Esophagus squamous epithelium (tissue), 5 donors: Measurements from ENCODE around the gene MATN1. TPM values are rescaled to one million over a fixed set of nuclear protein-coding genes. Genes with fewer than 3 reads are reported as not detected.
A peak's percentile ranks its signal among the peaks of the same experiment; 100 is the strongest.

Experiments
- DNase-seq: peaks from one replicate; lab custom pipeline; 2025; lab: John Stamatoyannopoulos, UW
- H3K27ac ChIP-seq, 4 donors: fragments of 200-600 bp; sonication (generic); one replicate each; pipeline ENCODE4 v1.5.1; 2016 to 2019; ENCODE audit warnings: mild to moderate bottlenecking in 1 of 4
- H3K27me3 ChIP-seq, 4 donors: fragments of 200-600 bp; sonication (generic); 1 replicate in 3 of 4; 2 replicates in 1 of 4; pipeline versions ENCODE4 v1.5.1 to v1.6.0; 2017 to 2021; ENCODE audit warnings: antibody characterized with exemption in 1 of 4
- H3K36me3 ChIP-seq, 3 donors: fragments of 200-600 bp; sonication (generic); one replicate each; pipeline ENCODE4 v1.5.1; 2016 to 2019
- H3K4me1 ChIP-seq, 3 donors: fragments of 200-600 bp; sonication (generic); one replicate each; pipeline ENCODE4 v1.5.1; 2017 to 2019
- H3K4me3 ChIP-seq, 4 donors: fragments of 200-600 bp; sonication (generic); 1 replicate in 3 of 4; 2 replicates in 1 of 4; pipeline ENCODE4 v1.5.1; 2016 to 2019; ENCODE audit warnings: mild to moderate bottlenecking in 2 of 4, moderate library complexity in 1 of 4
- H3K9me3 ChIP-seq, 3 donors: fragments of 200-600 bp; sonication (generic); one replicate each; pipeline ENCODE4 v1.5.1; 2016 to 2019
- CTCF ChIP-seq, 6 experiments: fragments of 450-650 bp in 4 of 6; fragments of 200-600 bp in 2 of 6; sonication (generic) in 2 of 6; IDR thresholded peaks; one replicate each; pipeline ENCODE4 v1.5.1; 2016 to 2019; ENCODE audit warnings: antibody characterized with exemption in 6 of 6, mild to moderate bottlenecking in 4 of 6, moderate library complexity in 4 of 6
- POLR2A ChIP-seq, 4 donors: fragments of 450-650 bp; IDR thresholded peaks; one replicate each; pipeline ENCODE4 v1.6.1; 2017; ENCODE audit warnings: antibody characterized with exemption in 4 of 4, mild to moderate bottlenecking in 4 of 4, moderate library complexity in 3 of 4
- WGBS, 2 donors: methylation state at CpG; one replicate each; pipeline ENCODE4 v1.1.5; 2018; 5-methylcytosine and 5-hydroxymethylcytosine counted together
- intact Hi-C: fragments of 100-400 bp; cut with DNase I; formaldehyde crosslinking; loops from one replicate; pipeline ENCODE4 v1.15.0; 2022
- total RNA-seq, 4 donors: library from RNA; depleted of rRNA; stranded (reverse); fragments of >200 nt; gene quantifications; one replicate each; pipeline ENCODE4 v1.1.0, GENCODE V29; 2016
- donor health status: DM: yes; HTN: yes; CAD: no.

MATN1 gene
- total RNA-seq, 4 donors from 2014 or later = not detected

- Histone ChIP-seq H3K27ac (peak overlapping the region; percentile 26 to 66 (median 52)), H3K36me3 (no peaks in the 10 kb centered on the region), H3K27me3 (no peaks in the 10 kb centered on the region), H3K9me3 (no peaks in the 10 kb centered on the region), H3K4me1 (peaks cover 35 to 84% (median 37%) of the 10 kb centered on the region in 3 donors), H3K4me3 (peak overlapping the region in 1 of 4 donors; percentile 15)
- TF ChIP-seq CTCF (IDR thresholded peaks at IDR 0.05) = no peak
- TF ChIP-seq POLR2A (IDR thresholded peaks at IDR 0.05) = peak in 1 of 4 donors; percentile 51
- no peak for DNase-seq
- WGBS, 2 donors = 66 to 76% methylated on average over 23 of the region's 23 CpGs
- intact Hi-C loops = no loop called here
These were observed 26.6 kb upstream of the MATN1 start for GRCh38 chr1:30749691-30750583.

- TF ChIP-seq POLR2A (IDR thresholded peaks at IDR 0.05) (no peak), CTCF (IDR thresholded peaks at IDR 0.05) (no peak)
- intact Hi-C loops = no loop called here
- no peaks in the 10 kb centered on the region for H3K9me3 ChIP-seq
- H3K36me3 ChIP-seq = no peaks in the 10 kb centered on the region
- peaks cover 36 to 95% (median 43%) of the 10 kb centered on the region in 3 donors for H3K4me1 ChIP-seq
- WGBS, 2 donors = 65 to 72% methylated on average over 16 of the region's 16 CpGs
- peak overlapping the region; percentile 36 to 66 (median 52) for H3K27ac ChIP-seq
- H3K27me3 ChIP-seq = no peaks in the 10 kb centered on the region
- no peak for DNase-seq
- H3K4me3 ChIP-seq = peak overlapping the region in 1 of 4 donors; percentile 26
These were observed 25.5 kb upstream of the MATN1 start for GRCh38 chr1:30748699-30749401.

- 31 to 77% methylated on average over 5 to 9 of the region's 9 CpGs for WGBS, 2 donors
- H3K36me3 ChIP-seq = no peaks in the 10 kb centered on the region
- H3K9me3 ChIP-seq = no peaks in the 10 kb centered on the region
- peak overlapping the region; percentile 36 to 66 (median 52) for H3K27ac ChIP-seq
- peak overlapping the region in 1 of 4 donors; percentile 26 for H3K4me3 ChIP-seq
- intact Hi-C loops = no loop called here
- H3K4me1 ChIP-seq = peaks cover 36 to 100% (median 45%) of the 10 kb centered on the region in 3 donors
- no peak for TF ChIP-seq POLR2A (IDR thresholded peaks at IDR 0.05)
- no peak for TF ChIP-seq CTCF (IDR thresholded peaks at IDR 0.05)
- H3K27me3 ChIP-seq = no peaks in the 10 kb centered on the region
- DNase-seq = no peak
These were observed 24.8 kb upstream of the MATN1 start for GRCh38 chr1:30748098-30748698.

- Histone ChIP-seq H3K36me3 (peaks cover 0 to under 1% (median 0%) of the 10 kb centered on the region in 3 donors), H3K4me3 (no peak overlapping the region), H3K27ac (peak overlapping the region; percentile 36 to 66 (median 52)), H3K27me3 (no peaks in the 10 kb centered on the region), H3K9me3 (no peaks in the 10 kb centered on the region), H3K4me1 (peaks cover 36 to 100% (median 45%) of the 10 kb centered on the region in 3 donors)
- no peak for DNase-seq
- TF ChIP-seq POLR2A (IDR thresholded peaks at IDR 0.05) (no peak), CTCF (IDR thresholded peaks at IDR 0.05) (no peak)
- intact Hi-C loops = no loop called here
- WGBS, 2 donors = 91% methylated on average over 13 to 17 of the region's 17 CpGs
These were observed 23.9 kb upstream of the MATN1 start for GRCh38 chr1:30747033-30748008.
